Panc1 (cell line): ENCODE data around the gene PARVG. TPM values are rescaled to one million over a fixed set of nuclear protein-coding genes. Genes with fewer than 3 reads are reported as not detected.

ENCODE experiments used
- ATAC-seq: fragments of 200-7000 bp; cut with Tn5 transposase; 2 replicates; pipeline ENCODE4 v1.9.1; 2020; ENCODE audit warnings: mild to moderate bottlenecking, moderate library complexity
- BruUV-seq: library from RNA; stranded (reverse); fragments of 400-500 nt; replicated peaks from 2 replicates; lab custom pipeline; 2021; lab: Mats Ljungman, UMichigan
- CTCF ChIA-PET: fragments of 300-600 bp; sonication (Branson Sonifier 250); formaldehyde crosslinking; loops from one replicate; lab custom pipeline; 2022; ENCODE audit warnings: antibody characterized with exemption; lab: Charles Lee
- POLR2A ChIA-PET: fragments of 300-600 bp; sonication (Branson Sonifier 250); formaldehyde crosslinking; loops from one replicate; lab custom pipeline; 2022; ENCODE audit warnings: antibody characterized with exemption; lab: Charles Lee
- DNase-seq: peaks from one replicate; pipeline ENCODE4 v3.0.0-alpha.2; 2010; ENCODE audit warnings: low read depth, low spot score
- H3K27ac ChIP-seq: 2 replicates; pipeline ENCODE4 v1.5.1; 2011; ENCODE audit warnings: mild to moderate bottlenecking, low read length, inconsistent platforms
- H3K27me3 ChIP-seq: fragments of 200-500 bp; sonication (Bioruptor generic); 2 replicates; pipeline ENCODE4 v1.6.0; 2014; ENCODE audit warnings: low read length, inconsistent platforms; ENCODE audit not compliant: control insufficient read depth, insufficient read depth
- H3K36me3 ChIP-seq: fragments of 200-500 bp; sonication (Bioruptor generic); 2 replicates; pipeline ENCODE4 v1.5.1; 2014; ENCODE audit warnings: inconsistent platforms, mild to moderate bottlenecking, low read length, moderate library complexity; ENCODE audit not compliant: control insufficient read depth, insufficient read depth
- H3K4me1 ChIP-seq: 2 replicates; pipeline ENCODE4 v1.5.1; 2011; ENCODE audit warnings: inconsistent platforms, mild to moderate bottlenecking, low read length, moderate library complexity; ENCODE audit not compliant: control insufficient read depth, insufficient read depth
- H3K4me3 ChIP-seq, 2 experiments: 2 replicates each; pipeline ENCODE4 v1.5.1; 2011 to 2012; ENCODE audit warnings: low read depth in 2 of 2, low read length in 2 of 2, mild to moderate bottlenecking in 2 of 2, inconsistent platforms in 1 of 2, moderate library complexity in 1 of 2
- H3K9me3 ChIP-seq: fragments of 200-500 bp; sonication (Bioruptor generic); 2 replicates; pipeline ENCODE4 v1.5.1; 2014; ENCODE audit warnings: low read depth, mild to moderate bottlenecking, inconsistent platforms, low read length, moderate library complexity; ENCODE audit not compliant: control insufficient read depth, insufficient read depth
- CTCF ChIP-seq: fragments of 450-650 bp; IDR thresholded peaks from 2 replicates; pipeline ENCODE4 v1.5.1; 2017; ENCODE audit warnings: mild to moderate bottlenecking
- POLR2AphosphoS5 ChIP-seq: IDR thresholded peaks from 2 replicates; pipeline ENCODE4 v1.6.1; 2012; ENCODE audit warnings: mild to moderate bottlenecking, low read depth, low read length, moderate library complexity
- REST ChIP-seq, 2 experiments: IDR thresholded peaks; 2 replicates each; pipeline ENCODE4 v1.6.1; 2011 to 2012; ENCODE audit warnings: low read depth in 2 of 2, control low read depth in 1 of 2, low read length in 1 of 2, mild to moderate bottlenecking in 1 of 2, moderate library complexity in 1 of 2; ENCODE audit not compliant: insufficient read depth in 1 of 2
- SIN3A ChIP-seq: IDR thresholded peaks from 2 replicates; pipeline ENCODE4 v1.6.1; 2012; ENCODE audit warnings: low read depth, mild to moderate bottlenecking, low read length, moderate library complexity, borderline replicate concordance; ENCODE audit not compliant: insufficient read depth
- TCF7L2 ChIP-seq: IDR thresholded peaks from 2 replicates; pipeline ENCODE4 v1.6.1; 2011; ENCODE audit warnings: mild to moderate bottlenecking, low read depth, low read length, inconsistent platforms
- in situ Hi-C: cut with HindIII; loops from 2 replicates; pipeline ENCODE4 v1.10.0; 2016; ENCODE audit warnings: low sequenced_read_pairs, low pct_unique_long_range_greater_than_20kb
- intact Hi-C: fragments of 100-400 bp; cut with micrococcal nuclease; formaldehyde crosslinking; loops from one replicate; pipeline ENCODE4 v1.10.0; 2022; ENCODE audit not compliant: unreplicated experiment
- total RNA-seq: library from RNA; stranded (reverse); gene quantifications from one replicate; pipeline ENCODE4 v1.2.1, GENCODE V29; 2021; ENCODE audit not compliant: unreplicated experiment

The PARVG gene
- total RNA-seq, 1 experiment from 2014 or later, result 0.21 TPM

- Histone ChIP-seq H3K27me3 (no peaks in the 10 kb centered on the region), H3K27ac (no peak overlapping the region), H3K4me3 (no peak overlapping the region), H3K9me3 (no peaks in the 10 kb centered on the region), H3K4me1 (no peaks in the 10 kb centered on the region), H3K36me3 (no peaks in the 10 kb centered on the region)
- in situ Hi-C loops, result no loop called here
- DNase-seq, result no peak
- no peak for ATAC-seq
- TF ChIP-seq TCF7L2, result no peak
- no peak for TF ChIP-seq SIN3A
- TF ChIP-seq POLR2AphosphoS5, result no peak
- TF ChIP-seq CTCF, result no peak
- TF ChIP-seq REST (IDR thresholded peaks at IDR 0.05; ENCODE audit: insufficient read depth in 1 of 2, low read depth in 2 of 2, low read length in 1 of 2), result no peak
- ChIA-PET CTCF (no interaction called here), POLR2A (no interaction called here)
- no TSS peak for BruUV-seq
- intact Hi-C loops, result no loop called here
Observed at GRCh38 chr22:44184006-44184405, 3.3 kb downstream of the PARVG start.

GRCh38 chr22:44185237-44186120 lies 4.8 kb downstream of the PARVG start:
- in situ Hi-C loops, result no loop called here
- no peak for TF ChIP-seq POLR2AphosphoS5
- no peak for TF ChIP-seq REST (IDR thresholded peaks at IDR 0.05; ENCODE audit: insufficient read depth in 1 of 2, low read depth in 2 of 2, low read length in 1 of 2)
- TF ChIP-seq TCF7L2, result no peak
- Histone ChIP-seq H3K36me3 (no peaks in the 10 kb centered on the region), H3K27me3 (no peaks in the 10 kb centered on the region), H3K4me1 (no peaks in the 10 kb centered on the region), H3K27ac (no peak overlapping the region), H3K4me3 (no peak overlapping the region), H3K9me3 (no peaks in the 10 kb centered on the region)
- DNase-seq (no peak), ATAC-seq (no peak)
- intact Hi-C loops, result no loop called here
- BruUV-seq, result no TSS peak
- ChIA-PET CTCF (no interaction called here), POLR2A (no interaction called here)
